ENCODE data around the gene TLE2. TPM values are rescaled to one million over a fixed set of nuclear protein-coding genes. Genes with fewer than 3 reads are reported as not detected.

Gene TLE2
- total RNA-seq, 1 donor from 2014 or later = 10.9 TPM

DNA sequence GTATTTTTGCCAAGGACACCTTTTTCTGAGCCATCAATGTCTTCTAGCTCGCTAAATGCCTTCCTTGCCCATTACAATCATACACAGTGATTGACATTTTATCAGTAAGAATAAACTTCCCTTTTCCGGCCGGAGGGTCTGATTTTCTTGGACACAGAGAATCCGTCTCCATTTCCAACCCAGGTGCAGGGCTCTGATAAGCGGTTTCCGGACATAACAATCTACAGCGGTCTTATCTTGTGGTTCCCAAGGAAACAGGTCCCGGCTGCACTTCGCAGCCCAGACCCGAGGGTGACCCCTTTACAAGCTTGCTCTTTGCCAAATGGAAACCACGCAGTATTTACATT, 79.2 kb downstream of the TLE2 start:
- DNase-seq = no peak

Other genes starting within 250 kb of the TLE2 start
- 18.7 TPM for gene SGTA, start 246.0 kb downstream of the TLE2 start, total RNA-seq
- gene THOP1, start 243.8 kb downstream of the TLE2 start, total RNA-seq = 38.9 TPM
- 5.8 TPM for gene ZNF554, start 209.4 kb downstream of the TLE2 start, total RNA-seq
- 8.4 TPM for gene ZNF555, start 187.8 kb downstream of the TLE2 start, total RNA-seq
- 4.6 TPM for gene ZNF556, start 161.9 kb downstream of the TLE2 start, total RNA-seq
- 9.1 TPM for gene ZNF57, start 128.4 kb downstream of the TLE2 start, total RNA-seq
- gene ZNF77, start 84.3 kb downstream of the TLE2 start, total RNA-seq = 5.0 TPM
- 0.79 TPM for gene TLE6, start 51.7 kb downstream of the TLE2 start, total RNA-seq
- gene TLE5, start 33.2 kb upstream of the TLE2 start, total RNA-seq = 69.0 TPM
- 29.6 TPM for gene GNA11, start 65.1 kb upstream of the TLE2 start, total RNA-seq
- 13.2 TPM for gene GNA15, start 106.8 kb upstream of the TLE2 start, total RNA-seq
- 1.9 TPM for gene S1PR4, start 149.5 kb upstream of the TLE2 start, total RNA-seq
- 10.9 TPM for gene NCLN, start 156.7 kb upstream of the TLE2 start, total RNA-seq
- gene CELF5, start 195.4 kb upstream of the TLE2 start, total RNA-seq = 0.30 TPM

Measured in skin of body (tissue), 2 donors.